DMS114 treated with DMSO at 0.1 percent for 48 hours (cell line): ENCODE results near the gene OR5W2.
"Not testable (repeated sequence)": the region's sequence is repeated elsewhere in the genome, so short reads cannot be mapped to it uniquely, and the experiment has no call there.

ENCODE experiments used
- DNase-seq: peaks from one replicate; lab custom pipeline; 2025; ENCODE audit not compliant: unreplicated experiment; lab: John Stamatoyannopoulos, UW

The OR5W2 gene

GRCh38 chr11:55914482-55914881, at the start of gene OR5W2:
OR5W2 (minus strand) TSS chr11:55914582; CDS start chr11:55914582, 0 bp downstream.
- DNase-seq: no peak

- DNase-seq: no peak
Measured at GRCh38 chr11:55956521-55956920, 42.1 kb upstream of the OR5W2 start.

DNA sequence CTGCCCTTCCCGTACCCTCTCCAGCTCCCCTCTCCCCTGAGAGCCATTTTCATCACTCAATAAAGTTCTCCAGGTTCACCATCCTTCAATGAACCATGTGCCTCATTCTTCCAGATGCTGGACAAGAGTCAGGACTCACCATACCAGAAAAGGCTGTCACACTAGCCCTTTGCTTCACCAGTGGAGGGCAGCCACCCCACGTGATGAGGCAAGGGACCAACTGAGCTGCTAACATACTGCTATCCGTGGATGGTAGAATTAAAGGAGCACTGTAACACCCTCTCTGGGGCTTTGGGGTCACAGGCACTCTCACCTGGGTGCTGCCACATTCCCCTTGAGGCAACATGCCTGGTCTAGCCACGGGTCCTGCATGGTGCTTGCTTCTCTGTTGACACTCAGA, 34.9 kb upstream of the OR5W2 start:
- no peak for DNase-seq

DNA sequence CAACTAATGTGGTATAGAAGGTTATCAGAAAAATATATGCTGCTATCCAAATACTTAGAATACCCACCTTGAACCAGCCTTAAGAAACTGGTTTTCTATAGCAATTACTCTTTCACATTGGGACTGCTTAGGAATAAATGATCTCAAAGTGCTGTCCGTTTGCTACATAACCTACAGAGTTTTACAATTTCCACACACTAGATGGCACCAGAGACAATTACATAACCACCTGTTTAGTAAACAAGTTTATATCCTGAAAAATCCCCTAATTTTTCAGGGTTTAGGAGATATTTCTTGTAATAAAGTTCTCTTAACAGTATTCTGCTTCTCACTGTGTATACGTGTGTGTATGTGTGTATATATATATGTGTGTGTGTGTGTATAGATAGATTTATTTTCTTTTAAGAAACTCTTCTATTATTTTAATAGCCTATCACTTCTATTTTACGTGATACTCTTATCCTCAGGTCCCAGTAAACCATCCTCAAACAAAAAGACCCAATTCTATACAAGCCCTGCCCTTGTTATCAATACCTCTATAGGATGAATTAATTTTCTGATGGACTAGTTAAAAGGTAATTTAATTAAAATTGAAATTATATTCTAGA, 28.5 kb upstream of the OR5W2 start:
- peak; percentile 63 for DNase-seq

DNA sequence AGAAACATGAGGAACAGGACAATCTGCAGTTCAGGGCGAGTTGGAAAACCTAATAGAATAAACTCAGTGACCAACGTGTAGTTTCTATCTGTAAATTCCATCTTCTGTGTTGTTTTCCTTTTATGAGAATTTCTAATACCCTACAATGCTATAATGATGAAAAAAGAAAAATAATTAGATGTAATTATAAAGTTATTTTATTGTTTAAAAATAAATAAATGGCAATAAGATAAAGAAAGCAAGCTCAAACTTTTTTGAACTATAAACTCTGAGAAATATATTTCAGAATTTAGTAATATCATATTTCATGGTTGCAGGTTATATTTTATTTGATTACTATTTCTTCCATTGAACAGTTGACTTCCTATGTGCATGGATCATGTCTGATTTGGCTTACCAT, 21.9 kb upstream of the OR5W2 start, which contains the start of gene OR5I1:
TSS of gene OR5I1 (minus strand) at position 101 of the 400 bp plus-strand sequence. CDS start at position 101, 0 bp downstream.
- no peak for DNase-seq

- DNase-seq: no peak
Measured at GRCh38 chr11:55920537-55920936, 6.2 kb upstream of the OR5W2 start.

DNA sequence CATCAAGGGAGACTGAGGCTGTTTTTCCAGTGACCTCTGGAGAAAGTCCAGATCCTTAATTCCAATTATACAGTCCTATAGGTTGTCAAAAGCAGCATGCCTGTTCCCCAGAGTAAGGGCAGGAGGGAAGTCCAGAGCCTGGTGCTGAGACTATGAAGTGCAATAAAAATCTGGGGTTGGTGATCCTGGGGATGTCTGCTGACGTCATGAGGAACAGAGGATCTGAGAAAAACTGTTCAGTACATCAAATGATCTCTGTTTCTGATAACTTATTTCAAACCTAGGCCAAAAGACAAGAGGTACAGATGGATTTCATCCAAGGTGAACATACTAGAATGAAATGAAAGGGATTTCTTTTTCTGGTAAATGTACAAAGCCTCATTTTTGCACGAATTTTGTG, 12.1 kb downstream of the OR5W2 start:
- no peak for DNase-seq

- DNase-seq: no peak
Measured at GRCh38 chr11:55895216-55895615, 19.2 kb downstream of the OR5W2 start.

DNA sequence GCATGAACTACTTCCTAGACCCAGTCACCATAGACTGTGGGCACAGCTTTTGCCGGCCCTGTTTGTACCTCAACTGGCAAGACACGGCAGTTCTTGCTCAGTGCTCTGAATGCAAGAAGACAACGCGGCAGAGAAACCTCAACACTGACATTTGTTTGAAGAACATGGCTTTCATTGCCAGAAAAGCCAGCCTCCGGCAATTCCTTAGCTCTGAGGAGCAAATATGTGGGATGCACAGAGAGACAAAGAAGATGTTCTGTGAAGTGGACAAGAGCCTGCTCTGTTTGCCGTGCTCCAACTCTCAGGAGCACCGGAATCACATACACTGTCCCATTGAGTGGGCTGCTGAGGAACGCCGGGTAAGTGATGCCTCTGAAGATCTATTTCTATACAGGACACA, 28.9 kb downstream of the OR5W2 start:
- DNase-seq: not testable (repeated sequence)

GRCh38 chr11:55884995-55885394, 29.4 kb downstream of the OR5W2 start:
- DNase-seq: not testable (repeated sequence)

- DNase-seq: not testable (repeated sequence)
Measured at GRCh38 chr11:55882997-55883396, 31.4 kb downstream of the OR5W2 start, which contains the start of gene TRIM51. TRIM51 (plus strand) TSS chr11:55883297; CDS start chr11:55885429, 2,132 bp downstream.

- DNase-seq: not testable (repeated sequence)
Measured at GRCh38 chr11:55873146-55873545, 41.2 kb downstream of the OR5W2 start.

DNA sequence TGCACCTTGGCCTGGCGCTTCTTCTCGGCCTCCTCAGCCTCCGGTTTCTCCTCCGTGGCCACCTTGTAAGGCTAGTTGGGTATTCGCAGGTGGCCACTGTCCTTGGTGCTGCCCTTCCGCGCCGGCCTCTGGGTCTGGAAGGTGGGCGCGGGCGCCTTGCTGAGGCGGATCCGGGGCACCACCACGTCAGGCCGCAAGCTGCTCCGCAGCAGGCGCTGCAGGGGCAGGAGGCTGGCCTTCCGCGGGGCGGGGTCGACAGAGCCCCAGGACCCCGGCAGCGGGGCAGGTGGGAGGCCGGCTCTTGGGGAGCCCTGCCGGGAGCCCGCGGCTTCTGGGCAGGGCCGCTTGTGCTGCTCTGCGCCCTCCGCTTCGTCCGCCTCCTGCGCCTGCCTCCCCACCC, 41.7 kb downstream of the OR5W2 start:
- DNase-seq: not testable (repeated sequence)

DNA sequence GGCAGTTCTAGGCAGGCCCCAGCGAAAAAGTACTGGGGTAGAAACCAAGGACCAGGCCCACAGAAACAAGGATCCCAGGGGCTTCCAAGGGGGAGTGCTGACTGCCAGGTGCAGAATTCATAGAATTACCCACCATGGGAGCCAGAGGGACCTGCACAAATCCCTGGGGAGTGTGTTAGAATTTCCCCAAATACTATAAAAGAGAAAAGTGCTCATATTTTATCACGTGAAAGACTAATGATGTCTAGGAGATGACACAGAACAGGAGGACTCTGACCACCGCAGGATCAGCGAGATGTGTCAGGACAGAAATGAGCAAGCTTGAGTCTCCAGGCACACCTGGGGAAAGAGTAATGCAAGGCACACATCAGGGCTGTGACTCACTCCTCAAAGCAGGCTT, 47.0 kb downstream of the OR5W2 start:
- DNase-seq: not testable (repeated sequence)
